GM12874 (cell line): ENCODE results near the gene NOS1AP.

ENCODE experiments used
- TF ChIP-seq, protein P1 (sequence below): IDR thresholded peaks from 2 replicates; pipeline ENCODE4 v1.5.1; 2011; ENCODE audit warnings: low read depth, mild to moderate bottlenecking, control low read depth, low read length, moderate library complexity; ENCODE audit not compliant: insufficient read depth

Gene NOS1AP

DNA sequence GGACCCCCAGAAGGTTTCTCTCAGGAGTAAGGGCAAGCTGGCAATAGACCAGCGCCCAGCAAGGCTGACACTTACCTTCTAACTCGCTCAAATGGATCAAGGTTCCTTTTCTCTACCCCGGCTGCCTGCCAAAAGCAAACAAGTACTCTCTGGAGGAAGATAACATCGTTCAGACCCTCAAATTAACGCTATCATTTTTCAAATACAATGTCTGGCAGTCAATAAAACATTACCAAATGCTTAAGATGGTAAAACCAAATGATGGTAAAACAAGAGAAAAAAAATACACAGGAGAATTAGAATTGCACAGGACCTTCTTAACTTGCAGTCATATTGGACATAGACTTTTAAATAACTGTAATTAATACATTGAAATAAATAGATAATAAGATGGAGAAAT is 159.1 kb downstream of the NOS1AP start:
- TF ChIP-seq, protein P1, sequence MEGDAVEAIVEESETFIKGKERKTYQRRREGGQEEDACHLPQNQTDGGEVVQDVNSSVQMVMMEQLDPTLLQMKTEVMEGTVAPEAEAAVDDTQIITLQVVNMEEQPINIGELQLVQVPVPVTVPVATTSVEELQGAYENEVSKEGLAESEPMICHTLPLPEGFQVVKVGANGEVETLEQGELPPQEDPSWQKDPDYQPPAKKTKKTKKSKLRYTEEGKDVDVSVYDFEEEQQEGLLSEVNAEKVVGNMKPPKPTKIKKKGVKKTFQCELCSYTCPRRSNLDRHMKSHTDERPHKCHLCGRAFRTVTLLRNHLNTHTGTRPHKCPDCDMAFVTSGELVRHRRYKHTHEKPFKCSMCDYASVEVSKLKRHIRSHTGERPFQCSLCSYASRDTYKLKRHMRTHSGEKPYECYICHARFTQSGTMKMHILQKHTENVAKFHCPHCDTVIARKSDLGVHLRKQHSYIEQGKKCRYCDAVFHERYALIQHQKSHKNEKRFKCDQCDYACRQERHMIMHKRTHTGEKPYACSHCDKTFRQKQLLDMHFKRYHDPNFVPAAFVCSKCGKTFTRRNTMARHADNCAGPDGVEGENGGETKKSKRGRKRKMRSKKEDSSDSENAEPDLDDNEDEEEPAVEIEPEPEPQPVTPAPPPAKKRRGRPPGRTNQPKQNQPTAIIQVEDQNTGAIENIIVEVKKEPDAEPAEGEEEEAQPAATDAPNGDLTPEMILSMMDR = no peak

DNA sequence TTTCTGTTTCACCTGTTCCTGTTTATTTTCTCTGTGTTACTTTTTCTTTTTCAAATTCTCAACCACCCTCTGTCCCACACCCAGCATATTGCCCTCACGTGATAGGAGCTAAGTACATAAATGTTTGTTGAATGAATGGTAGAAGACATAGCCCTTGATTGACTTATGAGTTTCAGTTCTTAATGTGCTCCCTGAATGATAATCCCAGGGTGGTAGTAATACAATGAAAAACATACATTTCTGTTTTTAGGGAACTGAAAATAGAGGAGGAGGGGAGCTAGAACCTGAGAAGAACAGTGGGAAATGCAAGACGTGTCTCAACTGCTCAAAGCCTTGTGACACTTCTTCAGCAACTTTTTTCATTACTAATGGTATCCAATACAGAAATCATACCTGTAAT is 160.1 kb downstream of the NOS1AP start:
- TF ChIP-seq, protein P1 = no peak

- TF ChIP-seq, protein P1 = no peak
Measured at GRCh38 chr1:162230096-162230495, 160.6 kb downstream of the NOS1AP start.

- TF ChIP-seq, protein P1 = no peak
Measured at GRCh38 chr1:162230517-162230916, 161.0 kb downstream of the NOS1AP start.

DNA sequence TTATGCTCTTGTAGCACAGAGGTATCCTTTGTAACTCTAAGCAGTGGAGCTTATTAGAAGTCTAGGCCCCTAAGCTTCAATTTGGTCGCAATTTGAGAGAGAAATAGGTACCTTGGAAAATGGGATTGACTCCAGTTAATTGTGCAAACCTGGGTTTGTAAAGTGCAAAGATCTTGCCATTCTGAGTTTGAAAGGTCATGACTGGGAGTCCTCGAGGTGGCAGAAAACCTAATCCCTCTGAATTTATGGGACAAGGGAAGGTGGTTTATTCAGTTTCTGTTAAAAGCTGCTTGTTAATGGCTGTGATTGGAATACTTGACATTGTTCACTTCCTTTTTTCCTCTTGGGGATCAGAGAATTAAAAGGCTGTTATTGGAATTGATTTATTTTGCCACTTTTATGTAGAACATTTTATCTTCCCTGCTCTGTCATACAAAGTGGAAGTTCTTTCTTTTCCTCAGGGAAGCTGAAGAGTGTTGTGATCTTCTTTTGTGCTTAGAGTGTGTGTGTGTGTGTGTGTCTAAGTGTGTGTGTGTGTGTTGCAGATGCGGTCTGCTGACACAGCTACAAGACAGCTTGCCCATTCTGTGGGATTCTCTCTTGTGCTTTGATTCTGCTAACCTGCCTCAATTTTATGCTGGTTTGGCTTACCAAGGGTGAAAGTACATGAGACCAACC is 162.7 kb downstream of the NOS1AP start:
- TF ChIP-seq, protein P1 = no peak

DNA sequence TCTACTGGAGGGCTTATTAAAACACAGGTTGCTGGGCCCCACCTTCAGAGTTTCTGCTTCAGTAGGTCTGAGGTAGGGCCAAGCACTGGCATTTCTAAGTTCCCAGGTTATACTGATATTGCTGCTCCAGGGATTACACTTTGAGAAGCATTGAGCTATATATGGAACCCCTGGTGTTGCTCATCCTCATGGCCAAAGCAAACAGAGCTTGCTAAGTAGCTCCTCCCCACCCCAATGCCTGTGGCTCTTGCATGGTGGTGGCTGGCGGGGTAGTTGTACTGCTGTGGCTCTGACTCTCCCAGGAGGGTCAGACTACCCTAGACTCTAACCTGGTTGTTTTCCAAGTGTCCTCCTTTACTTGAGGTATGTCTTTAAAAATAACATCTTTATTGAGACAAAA is 163.6 kb downstream of the NOS1AP start:
- TF ChIP-seq, protein P1 = no peak

GRCh38 chr1:162233937-162234336 is 164.4 kb downstream of the NOS1AP start:
- TF ChIP-seq, protein P1 = no peak
